OCI-LY7 (cell line): ENCODE data around the gene CDYL. TPM values are rescaled to one million over a fixed set of nuclear protein-coding genes. Genes with fewer than 3 reads are reported as not detected.

Experiments
- BruUV-seq: library from RNA; stranded (reverse); fragments of 400-500 nt; replicated peaks from 2 replicates; lab custom pipeline; 2021; lab: Mats Ljungman, UMichigan
- CTCF ChIA-PET: fragments of 300-600 bp; sonication (Branson Sonifier 250); formaldehyde crosslinking; loops from one replicate; lab custom pipeline; 2022; ENCODE audit warnings: antibody characterized with exemption; ENCODE audit not compliant: unreplicated experiment; lab: Charles Lee
- POLR2A ChIA-PET: fragments of 300-600 bp; sonication (Branson Sonifier 250); formaldehyde crosslinking; loops from one replicate; lab custom pipeline; 2022; ENCODE audit warnings: antibody characterized with exemption; lab: Charles Lee
- DNase-seq: peaks from one replicate; pipeline ENCODE4 v3.0.0-alpha.2; 2015; ENCODE audit warnings: low spot score
- H2AFZ ChIP-seq: fragments of 200-600 bp; sonication (generic), shearing (Covaris generic); 2 replicates; pipeline ENCODE4 v1.6.1; 2014; ENCODE audit warnings: mild to moderate bottlenecking, antibody characterized with exemption, low read length, moderate library complexity
- H3K27ac ChIP-seq: fragments of 200-600 bp; sonication (generic); 2 replicates; pipeline ENCODE4 v1.5.1; 2014; ENCODE audit warnings: mixed run types, low read depth, mild to moderate bottlenecking, moderate library complexity, low read length, inconsistent platforms; ENCODE audit not compliant: poor library complexity, severe bottlenecking
- H3K36me3 ChIP-seq: fragments of 200-600 bp; sonication (generic); 2 replicates; pipeline ENCODE4 v1.6.1; 2014; ENCODE audit warnings: mild to moderate bottlenecking, antibody characterized with exemption, low read length, moderate library complexity, mixed read lengths; ENCODE audit not compliant: insufficient read depth
- H3K4me1 ChIP-seq: fragments of 200-600 bp; sonication (generic); 2 replicates; pipeline ENCODE4 v1.5.1; 2014; ENCODE audit warnings: mild to moderate bottlenecking, low read length; ENCODE audit not compliant: insufficient read depth, poor library complexity, severe bottlenecking
- H3K4me2 ChIP-seq: fragments of 200-600 bp; sonication (generic); 2 replicates; pipeline ENCODE4 v1.6.1; 2014; ENCODE audit warnings: mild to moderate bottlenecking, low read length
- H3K4me3 ChIP-seq: fragments of 200-600 bp; sonication (generic); 2 replicates; pipeline ENCODE4 v1.5.1; 2014; ENCODE audit warnings: mild to moderate bottlenecking, low read depth, low read length; ENCODE audit not compliant: poor library complexity, severe bottlenecking
- H3K79me2 ChIP-seq: fragments of 200-600 bp; sonication (generic); 2 replicates; pipeline ENCODE4 v1.6.1; 2016; ENCODE audit warnings: low read depth, mild to moderate bottlenecking, low read length, moderate library complexity, mixed read lengths; ENCODE audit not compliant: insufficient read depth
- H3K9me2 ChIP-seq: fragments of 200-600 bp; sonication (generic); 2 replicates; pipeline ENCODE4 v1.6.1; 2016; ENCODE audit warnings: mild to moderate bottlenecking, low read length, mixed read lengths; ENCODE audit not compliant: insufficient read depth
- H3K9me3 ChIP-seq: fragments of 200-600 bp; sonication (generic); 2 replicates; pipeline ENCODE4 v1.6.1; 2014; ENCODE audit warnings: mild to moderate bottlenecking, mixed run types, low read length, mixed read lengths
- H4K20me1 ChIP-seq: fragments of 200-600 bp; sonication (generic); 2 replicates; pipeline ENCODE4 v1.6.1; 2014; ENCODE audit warnings: mild to moderate bottlenecking, antibody characterized with exemption, low read length, moderate library complexity, mixed read lengths; ENCODE audit not compliant: insufficient read depth
- EZH2phosphoT487 ChIP-seq: fragments of 200-600 bp; sonication (generic); IDR thresholded peaks from 2 replicates; pipeline ENCODE4 v1.6.1; 2018; ENCODE audit warnings: low read depth, borderline replicate concordance, mild to moderate bottlenecking, mixed run types, antibody characterized with exemption, low read length, moderate library complexity, mixed read lengths
- intact Hi-C: fragments of 100-400 bp; cut with micrococcal nuclease; formaldehyde crosslinking; loops from one replicate; pipeline ENCODE4 v1.10.0; 2022; ENCODE audit not compliant: unreplicated experiment
- total RNA-seq, 2 experiments: library from RNA; depleted of rRNA in 1 of 2; stranded (reverse); fragments of >200 nt in 1 of 2; shearing (Covaris generic) in 1 of 2; gene quantifications; 2 replicates each; pipeline ENCODE4 v1.2.3, GENCODE V29; 2014 to 2022
- TF ChIP-seq, protein P1 (sequence below): fragments of 200-600 bp; sonication (generic); conservative IDR thresholded peaks from 2 replicates; pipeline ENCODE4 v1.5.1; 2014; ENCODE audit warnings: mild to moderate bottlenecking, antibody characterized with exemption, low read length, moderate library complexity, mixed read lengths

CDYL gene
- total RNA-seq, 2 experiments from 2014 or later: 33.6 to 76.4 TPM

DNA sequence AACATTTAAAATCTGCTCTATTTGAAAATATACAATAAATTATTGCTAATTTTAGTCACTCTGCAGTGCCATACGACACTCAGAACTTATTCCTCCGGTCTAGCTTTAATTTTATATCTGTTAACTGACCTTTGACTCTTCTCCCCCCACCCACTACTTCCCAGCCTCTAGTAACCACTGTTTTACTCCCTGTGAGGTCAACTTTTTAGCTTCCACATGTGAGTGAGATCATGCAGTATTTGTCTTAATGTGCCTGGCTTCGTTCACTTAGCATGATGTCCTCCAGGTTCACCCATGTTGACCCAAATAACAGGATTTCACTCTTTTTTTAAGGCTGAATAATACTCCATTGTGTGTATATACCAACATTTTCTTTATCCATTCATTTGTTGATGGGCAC is 146.9 kb downstream of the CDYL start:
- Histone ChIP-seq H3K9me2 (no peaks in the 10 kb centered on the region), H3K4me2 (no peak overlapping the region), H2AFZ (no peak overlapping the region), H3K27ac (no peak overlapping the region), H3K4me3 (no peak overlapping the region), H4K20me1 (no peaks in the 10 kb centered on the region), H3K79me2 (peaks cover 7% of the 10 kb centered on the region; the same call in 1 of the 2 replicates), H3K36me3 (no peaks in the 10 kb centered on the region), H3K9me3 (no peaks in the 10 kb centered on the region), H3K4me1 (no peaks in the 10 kb centered on the region)
- intact Hi-C loops: loop anchor here (2.0 kb wide), 1 partner anchor 20 kb away; no protein-coding TSS in a partner anchor
- POLR2A ChIA-PET: interaction anchor here (0.8 kb wide), 1 partner anchor 14 kb away, joined by 3 read pairs; no protein-coding TSS in a partner anchor
- DNase-seq: no peak
- CTCF ChIA-PET: no interaction called here
- TF ChIP-seq, protein P1, sequence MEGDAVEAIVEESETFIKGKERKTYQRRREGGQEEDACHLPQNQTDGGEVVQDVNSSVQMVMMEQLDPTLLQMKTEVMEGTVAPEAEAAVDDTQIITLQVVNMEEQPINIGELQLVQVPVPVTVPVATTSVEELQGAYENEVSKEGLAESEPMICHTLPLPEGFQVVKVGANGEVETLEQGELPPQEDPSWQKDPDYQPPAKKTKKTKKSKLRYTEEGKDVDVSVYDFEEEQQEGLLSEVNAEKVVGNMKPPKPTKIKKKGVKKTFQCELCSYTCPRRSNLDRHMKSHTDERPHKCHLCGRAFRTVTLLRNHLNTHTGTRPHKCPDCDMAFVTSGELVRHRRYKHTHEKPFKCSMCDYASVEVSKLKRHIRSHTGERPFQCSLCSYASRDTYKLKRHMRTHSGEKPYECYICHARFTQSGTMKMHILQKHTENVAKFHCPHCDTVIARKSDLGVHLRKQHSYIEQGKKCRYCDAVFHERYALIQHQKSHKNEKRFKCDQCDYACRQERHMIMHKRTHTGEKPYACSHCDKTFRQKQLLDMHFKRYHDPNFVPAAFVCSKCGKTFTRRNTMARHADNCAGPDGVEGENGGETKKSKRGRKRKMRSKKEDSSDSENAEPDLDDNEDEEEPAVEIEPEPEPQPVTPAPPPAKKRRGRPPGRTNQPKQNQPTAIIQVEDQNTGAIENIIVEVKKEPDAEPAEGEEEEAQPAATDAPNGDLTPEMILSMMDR: no peak
- no peak for TF ChIP-seq EZH2phosphoT487
- no TSS peak for BruUV-seq

DNA sequence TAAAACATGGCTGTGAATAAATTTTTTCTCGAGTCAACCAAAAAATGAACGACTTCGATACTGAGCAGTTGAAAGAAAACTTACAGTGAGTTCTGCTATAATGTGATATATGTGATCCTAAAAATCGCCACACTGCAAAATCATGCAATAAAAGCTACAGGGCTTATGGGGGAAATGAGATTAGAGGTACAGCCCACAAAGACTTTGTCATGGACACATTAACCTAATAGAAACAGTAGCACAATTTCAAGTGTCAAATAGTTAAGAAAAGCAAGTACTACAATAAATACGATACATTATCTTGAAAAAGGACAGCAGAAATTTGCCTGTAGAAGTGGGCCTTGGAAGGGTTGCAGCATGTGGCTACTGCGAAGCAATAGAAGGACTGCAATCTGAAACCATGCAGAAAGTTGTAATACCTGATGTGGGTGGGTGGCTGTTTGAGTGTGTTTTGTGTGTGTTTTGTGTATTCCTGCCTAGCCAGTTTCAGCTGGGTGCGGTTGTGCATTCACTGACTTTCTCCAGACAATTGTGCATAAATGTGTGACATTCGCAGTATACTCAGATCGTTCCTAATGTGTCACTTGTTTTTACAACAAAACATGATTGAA is 148.6 kb downstream of the CDYL start:
- Histone ChIP-seq H3K9me2 (no peaks in the 10 kb centered on the region), H3K9me3 (no peaks in the 10 kb centered on the region), H3K4me3 (no peak overlapping the region), H2AFZ (no peak overlapping the region), H4K20me1 (no peaks in the 10 kb centered on the region), H3K79me2 (peaks cover 13% of the 10 kb centered on the region; the same call in 1 of the 2 replicates), H3K27ac (no peak overlapping the region), H3K4me2 (no peak overlapping the region), H3K4me1 (no peaks in the 10 kb centered on the region), H3K36me3 (no peaks in the 10 kb centered on the region; the same call in 1 of the 2 replicates)
- POLR2A ChIA-PET: interaction anchor here (0.6 to 1.5 kb wide), 4 partner anchors 16 to 793 kb away, joined by 3 to 5 read pairs (median 4); no protein-coding TSS in a partner anchor
- intact Hi-C loops: no loop called here
- DNase-seq: no peak
- CTCF ChIA-PET: no interaction called here
- TF ChIP-seq EZH2phosphoT487: no peak
- TF ChIP-seq, protein P1: no peak
- no TSS peak for BruUV-seq

DNA sequence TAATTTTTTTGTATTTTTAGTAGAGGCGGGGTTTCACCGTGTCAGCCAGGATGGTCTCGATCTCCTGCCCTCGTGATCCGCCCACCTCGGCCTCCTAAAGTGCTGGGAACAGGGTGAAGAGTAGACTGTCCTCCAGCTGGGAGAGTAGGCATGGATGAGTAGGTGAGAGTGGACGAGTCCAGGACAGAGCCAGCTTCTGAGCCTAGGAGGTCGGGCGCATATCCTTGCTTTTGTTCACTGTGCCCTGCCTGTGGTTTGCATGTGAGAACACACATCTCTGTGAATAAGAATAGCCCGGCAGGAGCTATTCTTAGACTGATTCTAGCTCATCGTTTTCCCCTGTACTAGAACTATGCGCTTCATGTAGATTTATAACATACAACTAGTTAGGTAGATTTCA is 149.4 kb downstream of the CDYL start:
- no peak overlapping the region for H3K4me3 ChIP-seq
- POLR2A ChIA-PET: interaction anchor here (1.5 kb wide), 1 partner anchor 17 kb away, joined by 4 read pairs; no protein-coding TSS in a partner anchor
- no peak for DNase-seq
- peaks cover 13% of the 10 kb centered on the region; the same call in 1 of the 2 replicates for H3K79me2 ChIP-seq
- no peak overlapping the region for H2AFZ ChIP-seq
- CTCF ChIA-PET: no interaction called here
- H4K20me1 ChIP-seq: no peaks in the 10 kb centered on the region
- no TSS peak for BruUV-seq
- H3K4me2 ChIP-seq: no peak overlapping the region
- no peak for TF ChIP-seq EZH2phosphoT487
- TF ChIP-seq, protein P1: no peak
- H3K4me1 ChIP-seq: no peaks in the 10 kb centered on the region
- no peaks in the 10 kb centered on the region; the same call in 1 of the 2 replicates for H3K36me3 ChIP-seq
- no peak overlapping the region for H3K27ac ChIP-seq
- intact Hi-C loops: no loop called here
- H3K9me2 ChIP-seq: no peaks in the 10 kb centered on the region
- no peaks in the 10 kb centered on the region for H3K9me3 ChIP-seq
